Liver (tissue), 9 donors: ENCODE data around the gene RAB4B. TPM values are rescaled to one million over a fixed set of nuclear protein-coding genes. Genes with fewer than 3 reads are reported as not detected.
"Not testable (repeated sequence)": the region's sequence is repeated elsewhere in the genome, so short reads cannot be mapped to it uniquely, and the experiment has no call there.

Source experiments
- DNase-seq: peaks from one replicate; pipeline ENCODE4 v3.0.0-alpha.2; 2017; ENCODE audit warnings: low spot score
- H3K27ac ChIP-seq, 2 donors: one replicate each; pipeline ENCODE4 v1.7.0; 2013; ENCODE audit warnings: inconsistent platforms in 2 of 2, low read length in 2 of 2, control low read depth in 1 of 2, low read depth in 1 of 2, mild to moderate bottlenecking in 1 of 2
- H3K27me3 ChIP-seq, 4 donors: one replicate each; pipeline versions ENCODE4 v1.6.1 to v1.7.0; 2013; ENCODE audit warnings: low read length in 3 of 4, inconsistent platforms in 1 of 4, mild to moderate bottlenecking in 1 of 4, moderate library complexity in 1 of 4; ENCODE audit not compliant: control insufficient read depth in 4 of 4, insufficient read depth in 4 of 4
- H3K36me3 ChIP-seq, 4 donors: one replicate each; pipeline versions ENCODE4 v1.6.1 to v1.7.0; 2013; ENCODE audit warnings: low read length in 3 of 4, mild to moderate bottlenecking in 3 of 4, low read depth in 1 of 4, moderate library complexity in 1 of 4; ENCODE audit not compliant: control insufficient read depth in 4 of 4, insufficient read depth in 3 of 4
- H3K4me1 ChIP-seq, 4 donors: one replicate each; pipeline versions ENCODE4 v1.6.1 to v1.7.0; 2013; ENCODE audit warnings: low read length in 3 of 4, mild to moderate bottlenecking in 3 of 4, moderate library complexity in 1 of 4; ENCODE audit not compliant: control insufficient read depth in 4 of 4, insufficient read depth in 4 of 4
- H3K4me3 ChIP-seq, 3 donors: one replicate each; pipeline versions ENCODE4 v1.6.1 to v1.7.0; 2013; ENCODE audit warnings: low read length in 3 of 3, control low read depth in 1 of 3, low read depth in 1 of 3, mild to moderate bottlenecking in 1 of 3
- H3K9ac ChIP-seq, 2 donors: one replicate each; pipeline ENCODE4 v1.7.0; 2013; ENCODE audit warnings: low read length in 2 of 2, mild to moderate bottlenecking in 2 of 2, moderate library complexity in 2 of 2, control low read depth in 1 of 2, low read depth in 1 of 2
- H3K9me3 ChIP-seq, 4 donors: one replicate each; pipeline versions ENCODE4 v1.6.1 to v1.7.0; 2013; ENCODE audit warnings: low read length in 3 of 4; ENCODE audit not compliant: control insufficient read depth in 4 of 4
- HNF4A ChIP-seq, 2 donors: conservative IDR thresholded peaks; 2 replicates each; pipeline ENCODE4 v1.6.1; 2016; ENCODE audit warnings: antibody characterized with exemption in 2 of 2, mild to moderate bottlenecking in 2 of 2
- RAD21 ChIP-seq, 2 donors: IDR thresholded peaks; 2 replicates each; pipeline ENCODE4 v1.6.1; 2016; ENCODE audit warnings: antibody characterized with exemption in 2 of 2, mild to moderate bottlenecking in 2 of 2
- RXRA ChIP-seq, 2 donors: IDR thresholded peaks; 2 replicates each; pipeline ENCODE4 v1.6.1; 2017 to 2018; ENCODE audit warnings: antibody characterized with exemption in 2 of 2, mild to moderate bottlenecking in 1 of 2
- SP1 ChIP-seq: IDR thresholded peaks from 2 replicates; pipeline ENCODE4 v1.6.1; 2018; ENCODE audit warnings: antibody characterized with exemption, mild to moderate bottlenecking
- WGBS: extraction: QIAGEN DNeasy Blood & Tissue Kit; methylation state at CpG from one replicate; pipeline ENCODE4 v1.1.7; 2013; 5-methylcytosine and 5-hydroxymethylcytosine counted together
- polyA plus RNA-seq, 2 donors: library from polyadenylated mRNA; stranded (reverse) in 1 of 2; unstranded in 1 of 2; fragments of 200-250 nt in 1 of 2; fragments of >200 nt in 1 of 2; fragmentation: Nextera tagmentation in 1 of 2; extraction: Ambion mirVana in 1 of 2; gene quantifications; one replicate each; pipeline versions ENCODE4 v1.2.1 to v1.2.3, GENCODE V29; 2013 to 2015
- total RNA-seq, 2 donors: library from RNA; depleted of rRNA; stranded (reverse); fragments of >200 nt; gene quantifications; one replicate each; pipeline ENCODE4 v1.2.3, GENCODE V29; 2014
- donor health status: healthy.
- donor health status: healthy.
- donor health status: healthy.
- donor health status: healthy.
- donor health status: healthy.

Gene RAB4B
- total and polyA plus RNA-seq, 4 donors, result 5.5 to 16.9 (median 12.9) TPM

DNA sequence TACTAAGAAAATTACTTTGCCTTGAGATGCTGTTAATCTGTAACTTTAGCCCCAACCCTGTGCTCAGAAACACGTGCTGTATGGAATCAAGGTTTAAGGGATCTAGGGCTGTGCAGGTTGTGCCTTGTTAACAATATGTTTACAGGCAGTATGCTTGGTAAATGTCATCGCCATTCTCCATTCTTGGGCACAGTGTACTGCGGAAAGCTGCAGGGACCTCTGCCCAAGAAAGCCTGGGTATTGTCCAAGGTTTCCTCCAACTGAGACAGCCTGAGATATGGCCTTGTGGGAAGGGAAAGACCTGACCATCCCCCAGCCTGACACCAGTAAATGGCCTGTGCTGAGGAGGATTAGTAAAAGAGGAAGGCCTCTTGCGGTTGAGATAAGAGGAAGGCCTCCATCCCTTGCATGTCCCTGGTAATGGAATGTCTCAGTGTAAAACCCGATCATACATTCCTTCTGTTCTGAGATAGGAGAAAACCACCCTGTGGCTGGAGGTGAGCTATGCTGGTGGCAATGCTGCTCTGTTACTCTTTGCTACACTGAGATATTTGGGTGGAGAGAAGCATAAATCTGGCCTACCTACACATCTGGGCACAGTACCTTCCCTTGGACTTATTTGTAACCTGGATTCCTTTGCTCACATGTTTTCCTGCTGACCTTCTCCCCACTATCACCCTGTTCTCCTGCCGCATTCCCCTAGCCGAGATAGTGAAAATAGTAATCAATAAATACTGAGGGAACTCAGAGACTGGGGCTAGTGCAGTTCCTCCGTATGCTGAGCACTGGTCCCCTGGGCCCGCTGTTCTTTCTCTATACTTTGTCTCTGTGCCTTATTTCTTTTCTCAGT is 44.9 kb downstream of the RAB4B start:
- WGBS, result 33% methylated on average over 9 of the region's 9 CpGs
- not testable (repeated sequence) for H3K9ac ChIP-seq, H3K36me3 ChIP-seq, DNase-seq, H3K9me3 ChIP-seq, H3K27me3 ChIP-seq, H3K4me3 ChIP-seq
- TF ChIP-seq RXRA (IDR thresholded peaks at IDR 0.05) (peak in 1 of 2 donors; percentile 2), SP1 (peak; percentile 6), RAD21 (IDR thresholded peaks at IDR 0.05) (peak in 1 of 2 donors; percentile 10)
- Histone ChIP-seq H3K27ac (peak overlapping the region; percentile 76 to 84), H3K4me1 (peaks cover 14 to 43% (median 31%) of the 10 kb centered on the region in 4 donors)

DNA sequence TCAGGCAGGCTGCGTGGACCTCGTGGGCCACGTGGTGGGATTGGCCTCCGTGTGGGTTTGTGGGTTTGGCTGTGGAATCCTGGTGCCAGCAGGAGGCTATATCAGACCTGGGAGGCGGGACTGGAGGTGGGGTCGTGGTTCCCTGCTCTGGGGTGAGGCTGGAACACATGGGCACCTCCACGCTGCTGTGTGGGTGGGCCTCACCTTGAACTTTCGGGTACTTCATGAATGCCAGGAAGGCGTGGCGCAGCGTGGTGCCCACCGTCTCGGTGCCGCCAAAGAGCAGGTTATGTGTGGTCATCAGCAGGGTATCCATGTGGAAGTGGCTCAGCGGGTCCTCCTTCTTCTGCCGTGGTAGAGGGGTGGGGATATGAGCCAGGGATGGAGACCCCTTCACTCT is 46.9 kb downstream of the RAB4B start:
- Histone ChIP-seq H3K27ac (peak overlapping the region; percentile 84 to 90), H3K4me1 (peaks cover 10 to 29% (median 17%) of the 10 kb centered on the region in 4 donors), H3K4me3 (peak overlapping the region in 2 of 3 donors; percentile 3 to 58)
- peak in 1 of 2 donors; percentile 5 for TF ChIP-seq RXRA (IDR thresholded peaks at IDR 0.05)
- TF ChIP-seq HNF4A (conservative IDR thresholded peaks at IDR 0.05), result peak in 1 of 2 donors; percentile 3
- WGBS, result 57% methylated on average over 16 of the region's 16 CpGs
- H3K9me3 ChIP-seq, H3K27me3 ChIP-seq, DNase-seq, H3K36me3 ChIP-seq, H3K9ac ChIP-seq: not testable (repeated sequence)

- peak overlapping the region in 1 of 2 donors; percentile 84 for H3K27ac ChIP-seq
- not testable (repeated sequence) for H3K9ac ChIP-seq, H3K9me3 ChIP-seq, H3K27me3 ChIP-seq, H3K36me3 ChIP-seq, DNase-seq
- WGBS, result 91% methylated on average over 6 of the region's 6 CpGs
- H3K4me3 ChIP-seq, result peak overlapping the region in 1 of 3 donors; percentile 58
- peaks cover 10 to 29% (median 17%) of the 10 kb centered on the region in 4 donors for H3K4me1 ChIP-seq
Measured at GRCh38 chr19:40825460-40826095, 47.5 kb downstream of the RAB4B start.

DNA sequence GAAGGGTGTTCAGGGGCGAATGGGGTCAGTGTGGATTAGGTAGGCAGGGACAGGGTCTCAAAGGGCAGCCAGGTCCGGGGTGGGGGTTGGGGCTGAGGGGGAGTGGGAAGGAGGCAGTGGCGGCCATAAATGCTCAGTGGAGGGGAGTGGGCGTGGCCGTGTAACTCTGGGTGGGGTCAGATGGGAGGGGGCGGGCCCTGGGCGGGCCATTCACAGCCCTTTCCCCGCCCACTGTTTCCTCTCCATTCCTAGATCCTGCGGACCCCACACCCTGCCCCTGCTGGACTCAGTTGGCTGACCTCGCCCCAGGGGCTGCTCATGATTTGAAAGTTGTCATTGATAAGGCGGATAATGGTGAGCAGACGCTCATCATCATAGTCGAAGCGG is 48.3 kb downstream of the RAB4B start:
- DNase-seq, H3K9ac ChIP-seq, H3K27me3 ChIP-seq, H3K36me3 ChIP-seq, H3K27ac ChIP-seq, H3K4me3 ChIP-seq, H3K9me3 ChIP-seq: not testable (repeated sequence)
- 96% methylated on average over 9 of the region's 14 CpGs for WGBS
- H3K4me1 ChIP-seq, result peaks cover 6 to 32% (median 18%) of the 10 kb centered on the region in 4 donors

GRCh38 chr19:40826699-40827385 is 48.8 kb downstream of the RAB4B start:
- H3K27ac ChIP-seq, H3K4me3 ChIP-seq, H3K9me3 ChIP-seq, H3K9ac ChIP-seq, H3K27me3 ChIP-seq, DNase-seq, H3K36me3 ChIP-seq: not testable (repeated sequence)
- WGBS, result 86% methylated on average over 29 of the region's 29 CpGs
- peaks cover 9 to 37% (median 23%) of the 10 kb centered on the region in 4 donors for H3K4me1 ChIP-seq
